Left lobe of liver (tissue), 2 donors: ENCODE results near the gene OPCML. TPM values are rescaled to one million over a fixed set of nuclear protein-coding genes. Genes with fewer than 3 reads are reported as not detected.

ENCODE experiments used
- ATAC-seq: fragments of 200-7000 bp; cut with Tn5 transposase; one replicate; pipeline ENCODE4 v1.9.1; 2020; ENCODE audit warnings: mild to moderate bottlenecking, moderate library complexity
- DNase-seq: peaks from one replicate; pipeline ENCODE4 v3.0.0-alpha.2; 2020; ENCODE audit warnings: low spot score
- total RNA-seq: library from RNA; stranded (reverse); gene quantifications from one replicate; pipeline ENCODE4 v1.2.1, GENCODE V29; 2021
- donor health status: DM: no; HTN: no; CAD: no; lungs with moderate emphysema.
- donor health status: DM: no; HTN: yes; CAD: no.

Gene OPCML
- total RNA-seq, 1 donor from 2014 or later = 0.05 TPM

GRCh38 chr11:132486060-132486459, 1046.2 kb downstream of the OPCML start:
- DNase-seq (no peak), ATAC-seq (no peak)

GRCh38 chr11:132475026-132475425, 1057.3 kb downstream of the OPCML start:
- DNase-seq (no peak), ATAC-seq (no peak)

DNA sequence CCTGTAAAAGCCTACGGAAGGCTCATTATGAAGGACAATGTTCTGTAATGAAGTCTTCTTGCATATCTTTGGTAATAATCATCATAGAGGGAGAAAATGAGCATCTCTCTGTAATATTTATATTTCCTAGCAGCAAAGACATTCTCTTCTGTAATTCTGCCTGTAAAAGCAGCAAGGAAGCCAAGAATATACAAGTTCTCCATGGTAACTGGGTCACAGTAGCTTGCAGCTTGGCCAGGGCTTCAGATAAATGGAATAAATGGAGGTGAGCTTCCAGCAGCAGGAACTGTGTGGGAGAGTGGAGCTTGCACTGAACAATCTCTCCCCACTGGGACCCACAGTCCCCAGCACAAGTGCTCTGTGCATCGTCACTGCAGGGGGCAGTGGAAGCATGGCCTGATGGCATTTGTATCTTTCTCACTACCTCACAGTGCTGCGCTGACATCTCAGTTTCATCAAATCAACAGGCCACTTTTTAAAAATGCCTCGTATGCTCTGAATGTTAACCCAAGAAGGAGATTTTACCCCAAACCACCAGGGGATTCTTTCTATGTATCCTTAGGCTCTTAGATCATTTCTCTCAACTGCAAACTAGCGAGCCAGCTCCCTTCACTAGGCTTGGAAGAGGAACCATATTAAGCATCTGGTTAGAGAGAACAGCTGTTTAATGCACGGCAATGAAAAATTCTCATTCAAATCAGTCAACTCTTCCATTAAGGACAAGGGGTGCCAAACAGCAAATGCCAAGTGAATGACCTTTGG, 1059.7 kb downstream of the OPCML start:
- ATAC-seq (no peak), DNase-seq (no peak)

- ATAC-seq (no peak), DNase-seq (no peak)
These were observed 1060.8 kb downstream of the OPCML start for GRCh38 chr11:132471466-132471865.

DNA sequence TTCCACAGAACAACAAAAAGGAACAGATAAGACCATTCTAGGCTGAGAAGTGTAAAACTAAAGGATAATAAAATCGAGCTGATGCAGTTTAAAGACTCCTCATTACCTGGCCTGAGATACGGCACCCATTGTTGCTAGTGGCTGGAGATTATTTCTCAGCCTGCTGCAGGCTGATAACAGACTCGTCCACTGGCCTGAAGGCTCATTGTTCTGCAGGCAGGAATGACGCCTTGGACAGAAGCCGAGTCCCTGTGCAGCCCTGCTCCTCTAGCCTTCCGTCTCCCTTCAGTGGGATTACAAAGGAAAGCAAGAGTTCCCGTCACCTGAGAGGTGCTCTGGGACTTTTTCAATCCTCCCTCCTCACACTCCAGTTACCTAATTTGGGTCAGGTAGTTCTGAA, 1065.3 kb downstream of the OPCML start:
- no peak for ATAC-seq

GRCh38 chr11:132464939-132465338, 1067.4 kb downstream of the OPCML start:
- ATAC-seq = no peak

More for the DNA sequence above, 1065.3 kb downstream of the OPCML start:
- no peak for DNase-seq

GRCh38 chr11:132464003-132464342, 1068.3 kb downstream of the OPCML start:
- no peak for DNase-seq
- no peak for ATAC-seq

More at GRCh38 chr11:132464939-132465338, 1067.4 kb downstream of the OPCML start:
- DNase-seq = no peak

- DNase-seq (no peak), ATAC-seq (no peak)
These were observed 1068.9 kb downstream of the OPCML start for GRCh38 chr11:132463295-132464002.

DNA sequence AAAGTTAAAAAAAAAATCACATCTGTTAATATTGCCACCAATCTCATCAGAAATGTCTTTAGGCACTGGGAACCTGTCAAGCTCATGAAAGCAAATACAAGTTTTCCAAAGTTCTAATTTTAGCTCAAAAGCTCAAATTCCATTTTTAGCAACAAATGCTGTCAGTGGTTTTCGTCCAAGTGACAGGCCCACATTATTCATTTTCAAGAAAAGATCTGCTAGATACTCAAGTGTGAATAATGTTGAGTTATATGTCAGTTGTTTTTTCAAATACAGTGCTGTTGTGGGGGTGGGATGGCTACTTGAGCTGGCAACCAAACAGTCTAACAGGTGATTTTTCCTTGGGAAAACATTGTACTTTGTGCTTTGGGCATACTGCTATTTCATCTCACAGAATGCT, 1072.6 kb downstream of the OPCML start:
- no peak for ATAC-seq
- no peak for DNase-seq

DNA sequence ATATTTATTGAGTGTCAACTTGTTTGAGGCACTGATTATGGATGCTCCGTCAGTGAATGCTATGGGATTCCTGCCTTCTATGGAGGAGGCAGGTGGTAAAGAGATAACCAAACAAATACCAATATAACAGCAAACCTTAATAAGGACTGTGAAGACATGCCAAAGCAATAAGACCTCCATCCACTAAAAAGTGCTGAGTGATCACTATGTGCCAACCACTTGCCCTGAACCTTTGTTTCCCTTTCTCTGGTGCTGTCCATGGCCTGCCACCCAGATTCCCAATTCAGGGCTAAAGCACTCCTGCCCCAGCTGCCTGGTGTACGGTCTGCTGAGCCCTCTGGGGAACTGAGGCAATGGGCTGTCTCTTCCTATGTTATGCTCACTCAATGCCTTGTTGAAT, 1074.9 kb downstream of the OPCML start:
- ATAC-seq (no peak), DNase-seq (no peak)

DNA sequence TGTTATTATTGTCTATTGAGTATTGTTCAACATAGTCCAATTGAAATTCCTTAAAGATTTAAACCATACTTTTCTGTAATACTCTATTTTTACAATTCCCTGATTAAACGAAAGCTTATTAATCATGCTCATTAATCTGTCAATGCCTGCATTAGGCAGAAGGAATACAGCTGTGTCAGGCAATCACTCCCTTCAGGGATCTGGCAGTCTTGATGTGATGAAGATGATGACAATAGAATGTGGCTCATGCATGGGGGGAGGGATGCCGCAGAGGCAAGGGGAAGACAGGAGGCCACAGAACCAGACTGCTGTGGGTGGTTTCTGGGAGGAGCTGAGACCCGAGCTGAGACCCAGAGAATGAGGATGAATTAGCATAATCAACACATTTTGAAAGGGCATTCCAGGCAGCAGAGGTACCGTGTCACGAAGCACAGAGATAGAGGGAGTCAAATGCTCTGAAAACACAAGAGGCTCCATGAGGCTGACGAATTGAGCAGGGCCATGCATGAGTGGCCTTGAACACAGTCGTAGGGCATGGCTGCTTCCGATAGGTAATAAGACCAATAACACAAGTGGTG, 1075.5 kb downstream of the OPCML start:
- ATAC-seq = no peak
- no peak for DNase-seq

DNA sequence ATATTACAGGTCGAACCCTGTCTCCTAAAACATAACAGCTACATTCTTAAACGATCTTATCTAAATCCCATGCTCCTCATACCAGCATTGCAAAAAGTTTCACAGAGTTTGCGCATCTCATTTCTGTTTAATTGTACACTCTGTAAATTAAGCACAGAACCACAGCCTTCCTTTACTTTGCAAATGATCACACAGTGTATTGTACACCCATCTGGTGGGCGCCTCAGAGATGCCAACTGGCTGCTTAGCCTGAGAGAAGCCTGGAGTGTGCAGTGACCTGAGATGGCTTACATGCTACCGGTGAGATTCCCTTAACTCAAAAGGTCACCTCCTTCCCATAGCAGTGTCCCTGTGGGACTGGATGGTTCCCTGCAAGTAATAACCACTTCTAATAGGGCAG, 1077.3 kb downstream of the OPCML start:
- no peak for ATAC-seq
- DNase-seq = no peak

DNA sequence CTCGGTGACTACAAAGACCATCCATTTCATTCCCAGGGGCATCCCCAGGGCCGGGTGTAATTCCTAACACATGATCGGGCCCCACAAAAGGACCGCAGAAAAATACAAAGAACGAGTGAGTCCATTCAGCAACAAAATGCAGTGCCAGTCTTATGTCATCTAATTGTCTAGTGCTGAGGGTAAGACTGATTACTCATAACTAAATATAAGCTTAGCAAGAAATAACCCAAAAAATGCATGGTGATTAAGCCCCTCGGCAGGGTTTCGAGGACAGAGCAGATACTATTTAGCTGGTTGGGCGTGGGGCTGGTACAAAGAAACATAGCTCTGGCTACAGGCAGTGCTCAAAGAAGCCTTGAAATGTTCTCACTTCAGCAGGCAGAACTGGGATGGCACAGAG, 1078.9 kb downstream of the OPCML start:
- DNase-seq (no peak), ATAC-seq (no peak)

- DNase-seq = no peak
- ATAC-seq = no peak
These were observed 1079.7 kb downstream of the OPCML start for GRCh38 chr11:132452616-132453015.

- no peak for DNase-seq
- ATAC-seq = no peak
These were observed 1080.2 kb downstream of the OPCML start for GRCh38 chr11:132451942-132452601.

- DNase-seq (no peak), ATAC-seq (no peak)
These were observed 1081.7 kb downstream of the OPCML start for GRCh38 chr11:132450631-132451030.

GRCh38 chr11:132448334-132448995, 1083.8 kb downstream of the OPCML start:
- DNase-seq (no peak), ATAC-seq (no peak)

GRCh38 chr11:132447761-132448160, 1084.5 kb downstream of the OPCML start:
- ATAC-seq = no peak
- no peak for DNase-seq

DNA sequence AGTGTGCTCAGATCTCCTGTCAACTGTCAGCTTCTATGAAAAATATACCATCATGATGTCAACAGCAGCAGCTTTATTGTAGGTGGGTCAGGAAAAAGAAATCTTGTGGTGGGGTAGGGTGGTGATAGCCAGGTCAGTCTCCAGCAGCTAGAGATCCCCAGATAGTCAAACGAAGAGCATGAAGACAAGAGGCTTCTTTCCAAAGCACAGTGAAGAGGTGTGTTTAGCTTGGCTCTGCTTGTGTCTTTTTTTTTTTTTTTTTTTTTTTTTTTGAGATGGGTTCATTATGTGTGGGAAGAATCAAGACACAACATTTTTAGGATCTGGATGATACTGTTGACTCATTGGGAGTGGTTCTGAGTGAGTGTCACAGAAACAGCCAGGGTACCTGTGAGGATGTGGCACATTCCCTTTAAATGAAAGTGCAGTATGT, 1086.4 kb downstream of the OPCML start:
- ATAC-seq (no peak), DNase-seq (no peak)

DNA sequence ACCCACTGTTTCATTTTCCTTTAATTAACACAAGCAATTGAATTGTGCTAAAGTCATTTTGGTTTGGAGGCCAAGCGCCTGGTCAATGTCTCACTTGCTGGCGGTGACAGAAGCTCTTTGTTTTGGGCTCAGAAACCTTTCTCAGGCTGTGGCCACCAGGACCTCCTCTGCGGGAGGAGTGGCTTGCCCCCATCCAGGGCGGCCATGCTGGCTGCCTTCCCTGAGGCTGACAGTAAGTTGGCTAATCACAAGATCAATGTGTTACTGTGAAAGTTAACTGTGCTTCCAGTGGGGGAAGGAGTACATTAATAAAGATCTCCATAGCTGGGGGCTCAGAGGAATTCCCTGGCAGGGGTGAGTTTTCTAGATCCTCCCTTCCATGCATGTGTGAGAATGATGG, 1087.4 kb downstream of the OPCML start:
- no peak for ATAC-seq
- no peak for DNase-seq

DNA sequence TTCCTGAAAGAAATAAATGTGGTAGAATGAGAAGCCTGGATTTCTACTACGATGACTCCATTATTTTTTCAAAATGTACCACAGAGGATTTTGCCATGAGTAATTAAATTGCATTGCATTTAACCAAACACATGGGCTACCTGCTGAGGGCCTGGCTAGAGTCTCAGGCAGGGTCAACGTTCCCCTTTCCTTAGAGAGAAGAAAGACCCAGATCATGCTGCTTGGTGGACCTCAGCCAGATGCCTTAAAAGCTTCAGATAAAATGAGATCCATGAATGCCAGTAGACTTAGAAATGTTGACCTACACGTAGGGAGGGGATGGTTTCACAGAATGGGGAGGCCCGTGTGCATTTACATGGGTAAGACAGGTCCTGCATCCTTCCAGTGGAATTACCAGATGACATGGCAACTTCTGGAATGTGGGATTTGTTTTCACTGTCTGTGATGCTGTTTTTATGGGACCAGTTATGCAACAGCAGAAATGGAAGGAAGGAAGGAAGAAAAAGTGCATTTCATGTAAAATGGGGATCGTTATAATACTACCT, 1092.5 kb downstream of the OPCML start:
- DNase-seq = no peak

More for the DNA sequence above, 1092.5 kb downstream of the OPCML start:
- no peak for ATAC-seq
